ENCODE data around the gene GPR78.
A peak's percentile ranks its signal among the peaks of the same experiment; 100 is the strongest.

GPR78 gene

GRCh38 chr4:8592366-8593263, 12.4 kb downstream of the GPR78 start, which contains the start of gene CPZ:
TSS of gene CPZ (plus strand) at chr4:8592765. CDS start at chr4:8592834, 69 bp downstream.
- no peak within 1 kb of the TSS for H3K27ac ChIP-seq
- TF ChIP-seq ZFX (IDR thresholded peaks at IDR 0.05) = no peak
- TF ChIP-seq CTCF (conservative IDR thresholded peaks at IDR 0.05) = no peak

- no peak for TF ChIP-seq CTCF (conservative IDR thresholded peaks at IDR 0.05)
- no peak for TF ChIP-seq ZFX (IDR thresholded peaks at IDR 0.05)
- no peak overlapping the region for H3K27ac ChIP-seq
These were observed 13.3 kb downstream of the GPR78 start for GRCh38 chr4:8593264-8594096.

- TF ChIP-seq ZFX (IDR thresholded peaks at IDR 0.05) (no peak), CTCF (conservative IDR thresholded peaks at IDR 0.05) (peak; percentile 82)
- H3K27ac ChIP-seq = no peak overlapping the region
These were observed 14.2 kb downstream of the GPR78 start for GRCh38 chr4:8594097-8595038.

- no peak overlapping the region for H3K27ac ChIP-seq
- TF ChIP-seq ZFX (IDR thresholded peaks at IDR 0.05) (no peak), CTCF (conservative IDR thresholded peaks at IDR 0.05) (no peak)
These were observed 15.3 kb downstream of the GPR78 start for GRCh38 chr4:8595237-8596087.

GRCh38 chr4:8596891-8597290, 16.7 kb downstream of the GPR78 start:
- H3K27ac ChIP-seq = no peak overlapping the region
- TF ChIP-seq CTCF (conservative IDR thresholded peaks at IDR 0.05) = no peak
- no peak for TF ChIP-seq ZFX (IDR thresholded peaks at IDR 0.05)

- TF ChIP-seq ZFX (IDR thresholded peaks at IDR 0.05) (no peak), CTCF (conservative IDR thresholded peaks at IDR 0.05) (no peak)
These were observed 17.1 kb downstream of the GPR78 start for GRCh38 chr4:8597319-8597718.

More at GRCh38 chr4:8597319-8597718, 17.1 kb downstream of the GPR78 start:
- no peak overlapping the region for H3K27ac ChIP-seq
